ENCODE measurements around the gene SDHA.
"Not testable (repeated sequence)": the region's sequence is repeated elsewhere in the genome, so short reads cannot be mapped to it uniquely, and the experiment has no call there.

The SDHA gene

GRCh38 chr5:296954-297353 lies 78.8 kb downstream of the SDHA start:
- FAIRE-seq; DNase-seq (ENCODE audit: low spot score): not testable (repeated sequence)

- DNase-seq (ENCODE audit: low spot score); FAIRE-seq: not testable (repeated sequence)
Observed at GRCh38 chr5:297448-297847, 79.3 kb downstream of the SDHA start.

- not testable (repeated sequence) for DNase-seq (ENCODE audit: low spot score); FAIRE-seq
Observed at GRCh38 chr5:297991-298736, 80.0 kb downstream of the SDHA start.

- FAIRE-seq (no peak), DNase-seq (ENCODE audit: low spot score) (no peak)
Observed at GRCh38 chr5:298737-299125, 80.6 kb downstream of the SDHA start.

- DNase-seq (ENCODE audit: low spot score); FAIRE-seq: not testable (repeated sequence)
Observed at GRCh38 chr5:299921-300320, 81.8 kb downstream of the SDHA start.

- not testable (repeated sequence) for DNase-seq (ENCODE audit: low spot score)
- FAIRE-seq: peak; percentile 23
Observed at GRCh38 chr5:300691-301435, 82.7 kb downstream of the SDHA start.

GRCh38 chr5:302416-302815 lies 84.3 kb downstream of the SDHA start:
- not testable (repeated sequence) for FAIRE-seq; DNase-seq (ENCODE audit: low spot score)

GRCh38 chr5:302966-303365 lies 84.8 kb downstream of the SDHA start:
- DNase-seq (ENCODE audit: low spot score) (no peak), FAIRE-seq (no peak)

GRCh38 chr5:303741-304140 lies 85.6 kb downstream of the SDHA start:
- FAIRE-seq: peak; percentile 81
- not testable (repeated sequence) for DNase-seq (ENCODE audit: low spot score)

GRCh38 chr5:305050-305449 lies 86.9 kb downstream of the SDHA start:
- FAIRE-seq: no peak
- DNase-seq (ENCODE audit: low spot score): no peak

GRCh38 chr5:305459-305858 lies 87.3 kb downstream of the SDHA start:
- FAIRE-seq: peak; percentile 27

GRCh38 chr5:306011-306805 lies 88.1 kb downstream of the SDHA start:
- no peak for FAIRE-seq
- DNase-seq (ENCODE audit: low spot score): no peak

More at GRCh38 chr5:305459-305858, 87.3 kb downstream of the SDHA start:
- DNase-seq (ENCODE audit: low spot score): no peak

All from urothelium cell line (cell line).